ENCODE data around the gene LPCAT2.

LPCAT2 gene

DNA sequence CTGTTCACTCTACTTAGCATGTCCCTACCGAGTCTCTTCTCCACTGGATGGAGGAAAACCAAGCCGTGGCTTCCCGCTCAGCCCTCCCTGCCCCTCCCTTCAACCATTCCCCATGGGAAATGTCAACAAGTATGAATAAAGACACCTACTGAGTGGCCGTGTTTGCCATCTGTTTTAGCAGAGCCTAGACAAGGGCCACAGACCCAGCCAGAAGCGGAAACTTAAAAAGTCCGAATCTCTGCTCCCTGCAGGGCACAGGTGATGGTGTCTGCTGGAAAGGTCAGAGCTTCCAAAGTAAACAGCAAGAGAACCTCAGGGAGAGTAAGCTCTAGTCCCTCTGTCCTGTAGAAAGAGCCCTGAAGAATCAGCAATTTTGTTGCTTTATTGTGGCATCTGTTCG, 2.8 kb upstream of the LPCAT2 start:
- H3K4me3 ChIP-seq: no peak overlapping the region
- intact Hi-C loops (cut with DNase I; ENCODE audit: low total_unique reads): no loop called here
- no peak overlapping the region for H3K27ac ChIP-seq
- H3K27me3 ChIP-seq: no peaks in the 10 kb centered on the region
- H3K36me3 ChIP-seq: peaks cover 0 to 26% (median 19%) of the 10 kb centered on the region in 3 donors
- TF ChIP-seq, protein P1, sequence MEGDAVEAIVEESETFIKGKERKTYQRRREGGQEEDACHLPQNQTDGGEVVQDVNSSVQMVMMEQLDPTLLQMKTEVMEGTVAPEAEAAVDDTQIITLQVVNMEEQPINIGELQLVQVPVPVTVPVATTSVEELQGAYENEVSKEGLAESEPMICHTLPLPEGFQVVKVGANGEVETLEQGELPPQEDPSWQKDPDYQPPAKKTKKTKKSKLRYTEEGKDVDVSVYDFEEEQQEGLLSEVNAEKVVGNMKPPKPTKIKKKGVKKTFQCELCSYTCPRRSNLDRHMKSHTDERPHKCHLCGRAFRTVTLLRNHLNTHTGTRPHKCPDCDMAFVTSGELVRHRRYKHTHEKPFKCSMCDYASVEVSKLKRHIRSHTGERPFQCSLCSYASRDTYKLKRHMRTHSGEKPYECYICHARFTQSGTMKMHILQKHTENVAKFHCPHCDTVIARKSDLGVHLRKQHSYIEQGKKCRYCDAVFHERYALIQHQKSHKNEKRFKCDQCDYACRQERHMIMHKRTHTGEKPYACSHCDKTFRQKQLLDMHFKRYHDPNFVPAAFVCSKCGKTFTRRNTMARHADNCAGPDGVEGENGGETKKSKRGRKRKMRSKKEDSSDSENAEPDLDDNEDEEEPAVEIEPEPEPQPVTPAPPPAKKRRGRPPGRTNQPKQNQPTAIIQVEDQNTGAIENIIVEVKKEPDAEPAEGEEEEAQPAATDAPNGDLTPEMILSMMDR (IDR thresholded peaks at IDR 0.05): no peak
- DNase-seq: peak in 1 of 2 donors; percentile 18
- peaks cover 0 to 37% (median 17%) of the 10 kb centered on the region in 4 donors for H3K4me1 ChIP-seq
- no peaks in the 10 kb centered on the region for H3K9me3 ChIP-seq

DNA sequence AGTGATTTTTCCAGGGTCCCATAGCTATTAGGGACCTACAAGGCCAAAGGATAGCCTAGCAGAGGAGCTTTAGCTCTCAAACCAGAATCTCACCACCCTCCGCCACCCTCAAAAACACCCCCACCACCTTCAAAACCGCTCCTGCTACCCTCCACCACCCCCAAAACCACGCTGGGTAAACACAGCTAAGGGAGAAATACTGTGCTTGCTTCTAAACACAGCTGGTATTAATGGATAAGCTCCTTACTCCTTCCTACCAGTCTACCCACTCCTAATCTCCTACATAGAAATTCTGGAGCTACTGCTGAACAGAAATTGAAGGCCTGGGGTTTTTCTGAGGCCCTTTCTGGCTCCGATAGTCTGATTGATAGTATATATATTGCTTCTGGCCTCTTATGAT, 2.2 kb upstream of the LPCAT2 start:
- TF ChIP-seq, protein P1 (IDR thresholded peaks at IDR 0.05): no peak
- DNase-seq: no peak

DNA sequence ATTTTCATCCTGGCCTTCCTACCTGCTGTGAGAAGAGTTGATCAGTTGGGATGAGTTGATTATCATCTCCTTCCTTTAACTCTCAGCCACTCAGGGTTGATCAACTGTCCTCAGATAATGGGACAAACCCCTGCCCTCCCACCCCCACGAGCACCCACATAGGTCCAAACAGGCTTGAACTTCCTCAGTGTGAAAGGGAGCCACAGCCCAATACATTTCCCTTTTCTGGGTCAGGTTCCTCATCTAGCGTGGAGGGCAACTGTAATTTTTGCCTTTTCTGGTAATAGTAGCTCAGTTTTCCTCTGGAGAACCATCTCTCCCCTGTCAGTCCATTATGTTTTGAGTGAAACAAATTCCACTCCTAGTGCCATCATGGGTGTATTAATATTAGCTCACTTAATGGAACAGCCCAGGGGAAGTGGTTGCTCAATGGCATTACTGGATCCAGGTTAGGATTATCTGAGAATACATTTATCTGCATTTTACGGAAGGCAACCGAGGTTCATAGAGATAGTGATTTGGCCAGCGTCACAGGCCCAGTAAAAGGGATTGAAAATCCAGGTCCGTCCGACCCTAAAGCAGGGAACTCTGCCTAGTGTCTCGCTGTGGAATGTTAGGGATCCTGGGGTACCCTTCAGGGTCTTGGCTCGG, 476 bp upstream of the LPCAT2 start:
- no peaks in the 10 kb centered on the region for H3K27me3 ChIP-seq
- TF ChIP-seq, protein P1 (IDR thresholded peaks at IDR 0.05): no peak
- intact Hi-C loops (cut with DNase I; ENCODE audit: low total_unique reads): no loop called here
- peak in 1 of 2 donors; percentile 15 for DNase-seq
- H3K4me1 ChIP-seq: peaks cover 0 to 15% (median 3%) of the 10 kb centered on the region in 4 donors
- peak overlapping the region; percentile 46 to 55 for H3K27ac ChIP-seq
- H3K9me3 ChIP-seq: peaks cover 0 to 10% (median 6%) of the 10 kb centered on the region in 3 donors
- peak overlapping the region; percentile 57 to 70 for H3K4me3 ChIP-seq
- peaks cover 0 to 26% (median 19%) of the 10 kb centered on the region in 3 donors for H3K36me3 ChIP-seq

More for the DNA sequence above, 2.2 kb upstream of the LPCAT2 start:
- H3K36me3 ChIP-seq: peaks cover 0 to 26% (median 19%) of the 10 kb centered on the region in 3 donors
- H3K27ac ChIP-seq: no peak overlapping the region
- H3K4me3 ChIP-seq: no peak overlapping the region
- H3K4me1 ChIP-seq: peaks cover 0 to 32% (median 15%) of the 10 kb centered on the region in 4 donors
- intact Hi-C loops (cut with DNase I; ENCODE audit: low total_unique reads): no loop called here
- no peaks in the 10 kb centered on the region for H3K27me3 ChIP-seq
- no peaks in the 10 kb centered on the region for H3K9me3 ChIP-seq

DNA sequence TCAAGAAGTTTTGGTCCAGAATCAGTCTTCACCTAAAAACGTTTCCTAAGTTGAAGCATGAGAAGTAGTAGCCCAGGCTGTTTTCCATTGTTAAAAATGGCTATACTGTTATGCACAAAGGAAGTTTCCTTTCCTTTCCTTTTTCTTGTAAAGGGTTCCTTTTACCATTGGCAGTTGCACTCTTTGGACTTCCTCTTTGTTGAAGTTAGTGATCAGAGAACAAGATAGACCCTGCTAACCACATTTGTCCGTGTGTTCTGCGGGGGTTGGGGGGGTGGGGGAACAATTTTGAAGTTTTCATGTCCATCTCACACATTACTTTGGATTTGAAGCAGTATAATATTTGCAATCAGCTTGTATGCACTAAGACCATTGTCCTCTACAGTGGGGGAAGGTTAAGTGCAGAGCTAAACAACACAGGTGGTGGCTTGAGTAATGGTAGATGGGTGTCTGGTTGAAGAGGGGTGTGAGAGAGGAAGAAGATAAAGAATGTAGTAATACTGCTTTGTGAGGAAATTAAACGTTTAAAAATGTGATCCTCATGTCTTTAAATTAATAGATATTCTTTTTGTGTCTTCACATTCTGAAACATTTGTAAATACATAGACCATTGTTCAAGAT, 1.4 kb downstream of the LPCAT2 start:
- Histone ChIP-seq H3K27ac (no peak overlapping the region), H3K4me3 (peak overlapping the region; percentile 57 to 70), H3K4me1 (peaks cover 0 to 12% (median 2%) of the 10 kb centered on the region in 4 donors), H3K36me3 (peaks cover 0 to 17% (median 12%) of the 10 kb centered on the region in 3 donors), H3K27me3 (no peaks in the 10 kb centered on the region), H3K9me3 (peaks cover 0 to 20% (median 6%) of the 10 kb centered on the region in 3 donors)
- no peak for DNase-seq
- intact Hi-C loops (cut with DNase I; ENCODE audit: low total_unique reads): no loop called here
- TF ChIP-seq, protein P1 (IDR thresholded peaks at IDR 0.05): no peak

DNA sequence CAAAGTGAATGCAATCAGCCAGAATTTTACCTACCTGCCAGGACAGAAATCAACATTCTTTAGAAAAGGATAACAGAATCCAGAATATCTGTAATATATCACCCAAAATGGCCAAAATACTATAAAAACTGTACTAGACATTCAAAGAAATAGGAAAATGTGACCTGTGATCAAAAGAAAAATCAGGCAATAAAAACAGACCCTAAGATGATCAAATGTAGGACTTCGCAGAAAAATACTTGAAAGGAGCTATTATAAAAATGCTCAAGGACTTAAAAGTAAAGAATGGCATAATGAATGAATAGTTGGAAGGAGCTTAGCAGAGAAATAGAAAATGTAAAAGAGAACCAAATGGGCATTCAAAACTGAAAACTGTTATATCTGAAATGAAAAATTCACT, 4.1 kb downstream of the LPCAT2 start:
- TF ChIP-seq, protein P1 (IDR thresholded peaks at IDR 0.05): no peak

More for the DNA sequence above, 4.1 kb downstream of the LPCAT2 start:
- intact Hi-C loops (cut with DNase I; ENCODE audit: low total_unique reads): no loop called here
- H3K9me3 ChIP-seq: peaks cover 0 to 20% (median 6%) of the 10 kb centered on the region in 3 donors
- DNase-seq: no peak
- peaks cover 0 to 12% (median 2%) of the 10 kb centered on the region in 4 donors for H3K4me1 ChIP-seq
- H3K36me3 ChIP-seq: no peaks in the 10 kb centered on the region
- no peak overlapping the region for H3K27ac ChIP-seq
- H3K27me3 ChIP-seq: no peaks in the 10 kb centered on the region
- H3K4me3 ChIP-seq: no peak overlapping the region

Measured in tibial artery (tissue), 4 donors.